GM11168 (cell line): ENCODE data around the gene TRPM2.

Experiments
- in situ Hi-C: fragments of 300-500 bp; cut with MboI; formaldehyde crosslinking; loops from one replicate; pipeline ENCODE4 v1.12.0; 2022; ENCODE audit warnings: low sequenced_read_pairs; ENCODE audit not compliant: unreplicated experiment

TRPM2 gene

DNA sequence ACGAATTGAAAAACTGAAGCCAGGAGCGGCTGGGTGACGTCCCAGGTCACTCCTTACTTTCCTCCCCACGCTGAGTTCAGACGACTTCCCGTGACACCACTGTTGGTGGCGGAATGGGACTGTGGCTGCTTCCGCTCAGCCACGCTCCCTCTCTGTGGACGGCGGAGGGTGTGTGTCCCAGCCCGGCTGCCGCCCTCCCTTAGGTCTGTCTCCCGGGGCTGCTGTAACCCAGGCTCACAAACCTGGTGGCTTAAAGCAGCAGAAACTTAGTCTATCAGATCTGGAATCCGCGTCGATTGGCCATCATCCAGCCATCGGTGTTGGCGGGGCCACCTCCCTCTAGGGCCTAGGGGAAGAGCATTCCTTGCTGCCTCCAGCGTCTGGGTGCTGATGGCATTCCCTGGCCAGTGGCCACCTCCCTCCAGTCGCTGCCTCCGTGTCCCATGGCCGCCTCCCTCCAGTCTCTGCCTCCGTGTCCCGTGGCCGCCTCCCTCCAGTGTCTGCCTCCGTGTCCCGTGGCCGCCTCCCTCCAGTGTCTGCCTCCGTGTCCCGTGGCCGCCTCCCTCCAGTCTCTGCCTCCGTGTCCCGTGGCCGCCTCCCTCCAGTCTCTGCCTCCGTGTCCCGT, 17.5 kb downstream of the TRPM2 start:
- in situ Hi-C loops, result no loop called here

GRCh38 chr21:44371596-44371995, 18.2 kb downstream of the TRPM2 start:
- in situ Hi-C loops, result no loop called here

DNA sequence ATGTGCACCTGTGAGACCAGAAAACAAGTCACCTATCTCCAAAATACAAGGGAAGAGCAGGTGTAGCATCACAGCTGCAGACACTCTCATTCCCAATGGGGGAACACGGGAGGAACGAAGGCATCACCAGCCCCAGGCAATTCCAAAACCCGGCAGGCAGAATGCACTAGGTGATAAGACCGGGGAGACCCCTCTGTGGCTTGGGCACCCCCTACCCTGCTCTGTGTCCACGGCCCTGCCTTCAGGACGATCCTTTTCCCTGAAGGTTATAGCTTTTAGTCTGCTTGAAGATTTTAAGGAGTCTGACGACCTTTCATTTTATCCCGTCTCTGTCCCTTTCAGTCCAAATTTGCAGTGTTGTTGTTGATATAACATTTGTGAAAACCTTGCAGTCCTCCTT, 19.2 kb downstream of the TRPM2 start:
- in situ Hi-C loops, result no loop called here

DNA sequence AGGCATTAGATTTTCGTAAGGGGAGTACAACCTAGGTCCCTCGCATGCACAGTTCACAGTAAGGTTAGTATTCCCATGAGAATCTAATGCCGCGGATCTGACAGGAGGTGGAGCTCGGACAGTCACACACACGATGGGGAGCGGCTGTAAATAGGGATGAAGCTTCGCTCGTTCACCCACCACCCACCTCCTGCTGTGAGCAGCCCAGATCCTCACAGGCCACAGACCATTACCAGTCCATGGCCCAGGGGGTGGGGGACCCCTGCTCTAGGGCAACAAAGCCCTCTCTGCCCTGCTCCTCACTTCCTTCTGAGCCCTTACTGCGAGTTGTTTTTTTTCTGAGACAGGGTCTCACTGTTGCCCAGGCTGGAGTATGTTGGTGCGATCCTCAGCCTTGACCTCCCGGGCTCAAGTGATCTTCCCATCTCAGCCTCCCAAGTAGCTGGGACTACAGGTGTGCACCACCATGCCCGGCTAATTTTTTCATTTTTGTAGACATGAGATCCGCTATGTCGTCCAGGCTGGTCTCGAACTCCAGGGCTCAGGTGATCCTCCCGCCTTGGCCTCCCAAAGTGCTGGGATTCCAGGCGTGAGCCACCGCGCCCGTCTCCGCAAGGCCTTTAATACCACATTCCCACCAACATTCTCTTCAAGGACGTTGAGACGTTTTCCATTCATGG, 21.3 kb downstream of the TRPM2 start:
- in situ Hi-C loops, result no loop called here

GRCh38 chr21:44375281-44375651, 21.8 kb downstream of the TRPM2 start:
- in situ Hi-C loops, result no loop called here

DNA sequence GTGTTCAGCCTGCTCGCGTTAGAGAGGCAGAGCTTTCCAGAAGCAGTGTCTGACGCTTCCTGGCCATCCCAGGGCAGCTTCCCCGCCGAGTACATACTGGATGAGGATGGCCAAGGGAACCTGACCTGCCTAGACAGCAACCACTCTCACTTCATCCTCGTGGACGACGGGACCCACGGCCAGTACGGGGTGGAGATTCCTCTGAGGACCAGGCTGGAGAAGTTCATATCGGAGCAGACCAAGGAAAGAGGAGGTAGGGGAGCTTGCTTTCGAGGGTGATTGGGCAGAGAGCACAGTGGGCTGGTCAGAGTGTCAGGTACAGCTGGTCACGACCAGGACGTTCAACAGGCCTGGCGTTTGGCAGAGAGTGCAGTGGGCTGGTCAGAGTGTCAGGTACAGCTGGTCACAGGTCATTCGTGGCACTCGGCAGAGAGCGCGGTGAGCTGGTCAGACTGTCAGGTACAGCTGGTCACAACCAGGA, 22.4 kb downstream of the TRPM2 start:
- in situ Hi-C loops, result no loop called here

- in situ Hi-C loops, result no loop called here
Measured at GRCh38 chr21:44376606-44377005, 23.2 kb downstream of the TRPM2 start.

DNA sequence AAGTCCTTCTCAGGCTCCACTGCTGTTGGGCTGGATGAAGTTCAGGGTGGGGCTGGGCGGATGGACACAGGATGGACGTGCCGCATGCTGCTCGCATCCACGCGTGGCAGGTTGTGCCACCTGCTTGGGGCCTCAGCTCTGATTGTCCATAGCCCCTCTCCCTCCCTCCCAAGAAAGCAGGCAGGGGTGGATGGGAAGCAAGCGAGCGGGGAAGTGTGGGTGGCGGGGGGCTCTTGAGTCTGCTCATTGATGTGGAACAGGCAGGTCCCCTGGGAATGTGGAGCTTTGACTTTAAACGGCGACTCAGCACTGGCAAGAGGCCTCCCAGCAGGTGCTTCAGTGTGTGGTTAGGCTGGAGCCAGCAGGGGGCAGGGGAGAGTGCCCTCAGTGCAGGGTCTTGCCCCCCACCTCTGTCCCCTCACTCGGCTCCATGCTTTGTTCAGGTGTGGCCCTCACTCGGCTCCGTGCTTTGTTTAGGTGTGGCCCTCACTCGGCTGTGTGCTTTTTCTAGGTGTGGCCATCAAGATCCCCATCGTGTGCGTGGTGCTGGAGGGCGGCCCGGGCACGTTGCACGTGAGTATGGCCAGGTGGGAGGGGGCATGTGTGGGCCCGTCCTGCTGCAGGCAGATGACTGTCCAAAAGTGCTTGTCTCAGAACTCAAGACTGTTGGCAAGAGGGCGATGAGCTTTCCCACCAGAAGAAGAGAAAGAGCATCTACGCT, 23.9 kb downstream of the TRPM2 start:
- in situ Hi-C loops, result no loop called here

DNA sequence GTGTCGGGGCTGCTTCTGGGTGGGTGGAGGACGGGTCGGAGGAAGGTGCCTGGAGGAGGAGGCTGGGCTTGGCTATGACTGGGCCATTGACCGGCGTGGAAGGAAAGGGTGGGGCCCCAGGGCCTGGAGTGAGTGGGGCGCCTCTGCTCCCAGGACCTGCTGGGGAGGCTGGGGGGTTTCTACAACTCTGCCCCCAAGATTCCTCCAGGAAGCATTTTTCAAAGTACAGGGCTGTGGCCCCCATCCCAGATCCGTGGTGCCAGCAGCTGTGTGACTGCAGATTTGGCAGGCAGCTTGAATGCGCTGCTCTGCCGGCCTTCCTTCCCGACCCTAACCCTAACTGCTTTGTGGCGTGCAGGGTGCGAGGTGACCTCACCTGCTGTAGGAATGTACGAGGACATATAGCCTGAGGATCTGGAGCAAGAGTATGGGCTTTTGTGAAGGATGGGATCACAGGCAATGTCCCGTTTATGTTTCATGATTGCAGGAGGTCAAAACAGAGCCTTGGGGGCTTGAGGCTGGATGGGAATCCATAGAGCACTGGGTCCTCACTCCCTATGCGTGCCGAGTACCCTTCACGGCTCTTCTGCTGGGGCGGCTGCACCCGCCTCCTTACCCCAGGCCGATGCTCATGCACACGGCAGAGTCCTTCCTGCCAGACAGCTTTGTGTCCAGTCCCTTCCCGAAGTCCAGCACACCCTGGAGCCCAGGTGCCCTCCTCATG, 24.7 kb downstream of the TRPM2 start:
- in situ Hi-C loops, result no loop called here

DNA sequence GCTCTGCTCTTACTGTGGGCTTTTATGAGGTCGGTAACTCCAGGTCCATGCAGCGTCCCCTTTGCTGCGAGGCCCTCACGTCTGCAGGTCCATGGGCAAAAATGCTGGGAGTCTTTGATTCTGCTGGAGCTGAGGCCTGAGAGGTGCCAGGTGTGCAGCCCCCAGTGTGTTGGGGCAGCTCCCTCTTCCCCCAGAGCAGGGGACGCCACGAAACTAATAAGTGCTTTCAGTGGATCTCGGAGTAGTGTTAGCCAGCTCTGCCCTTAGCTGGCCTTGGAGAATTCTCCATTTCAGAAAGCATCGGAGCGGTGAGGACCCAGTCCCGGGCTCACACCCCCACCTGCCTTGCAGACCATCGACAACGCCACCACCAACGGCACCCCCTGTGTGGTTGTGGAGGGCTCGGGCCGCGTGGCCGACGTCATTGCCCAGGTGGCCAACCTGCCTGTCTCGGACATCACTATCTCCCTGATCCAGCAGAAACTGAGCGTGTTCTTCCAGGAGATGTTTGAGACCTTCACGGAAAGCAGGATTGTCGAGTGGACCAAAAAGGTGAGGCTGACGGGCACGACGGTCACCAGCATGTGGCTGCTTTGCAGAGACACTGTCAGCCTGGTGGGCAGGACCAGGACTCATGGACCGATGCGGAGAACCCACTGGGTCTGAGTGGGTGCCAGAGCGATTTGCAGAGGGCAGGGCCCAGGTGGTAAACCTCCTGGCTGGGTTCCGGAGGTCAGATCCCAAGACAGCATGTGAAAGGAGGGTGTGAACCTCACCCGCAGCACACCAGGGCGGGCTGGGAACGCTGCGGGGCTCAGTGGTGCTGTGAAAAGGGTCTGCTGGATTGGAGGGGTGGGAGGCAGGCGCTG, 25.5 kb downstream of the TRPM2 start:
- in situ Hi-C loops, result no loop called here

- in situ Hi-C loops, result no loop called here
Measured at GRCh38 chr21:44379515-44379848, 26.1 kb downstream of the TRPM2 start.

- in situ Hi-C loops, result no loop called here
Measured at GRCh38 chr21:44379991-44380865, 26.8 kb downstream of the TRPM2 start.

GRCh38 chr21:44380876-44381275, 27.5 kb downstream of the TRPM2 start:
- in situ Hi-C loops, result no loop called here

DNA sequence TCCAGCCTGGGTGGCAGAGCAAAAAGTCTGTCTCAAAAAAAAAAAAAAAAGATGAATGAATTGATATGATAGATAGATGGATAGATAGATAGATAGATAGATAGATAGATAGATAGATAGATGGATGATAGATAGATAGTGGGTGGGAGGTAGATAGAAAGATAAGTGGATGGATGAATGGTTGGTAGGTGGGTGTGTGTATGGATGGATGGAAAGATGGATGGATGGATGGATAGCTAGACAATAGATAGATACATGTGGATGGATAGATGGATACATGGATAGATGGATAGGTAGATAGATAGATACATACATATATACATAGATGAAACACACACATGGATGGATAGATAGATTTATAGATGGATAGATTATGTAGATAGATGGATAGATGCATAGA, 28.5 kb downstream of the TRPM2 start:
- in situ Hi-C loops, result no loop called here

GRCh38 chr21:44382536-44382935, 29.1 kb downstream of the TRPM2 start:
- in situ Hi-C loops, result no loop called here

DNA sequence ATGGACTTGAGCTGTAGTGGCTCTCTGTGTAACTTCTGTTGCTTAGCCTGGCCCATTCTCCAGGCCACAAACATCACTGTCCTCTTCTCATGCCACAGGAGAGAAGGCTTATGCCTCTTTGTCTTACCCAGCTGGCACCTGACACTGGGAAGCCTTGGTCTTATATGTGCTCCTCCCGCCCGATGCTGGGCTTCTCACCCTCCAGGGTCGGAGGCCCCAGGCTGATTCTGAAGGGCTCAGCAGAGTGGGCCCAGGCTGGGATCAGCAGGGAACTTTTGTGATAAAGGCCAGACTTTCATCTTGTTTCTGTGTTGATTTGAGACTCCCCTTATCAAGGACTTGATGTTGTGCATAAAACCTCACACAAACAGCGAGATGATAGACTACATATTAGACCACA, 29.8 kb downstream of the TRPM2 start:
- in situ Hi-C loops, result no loop called here

DNA sequence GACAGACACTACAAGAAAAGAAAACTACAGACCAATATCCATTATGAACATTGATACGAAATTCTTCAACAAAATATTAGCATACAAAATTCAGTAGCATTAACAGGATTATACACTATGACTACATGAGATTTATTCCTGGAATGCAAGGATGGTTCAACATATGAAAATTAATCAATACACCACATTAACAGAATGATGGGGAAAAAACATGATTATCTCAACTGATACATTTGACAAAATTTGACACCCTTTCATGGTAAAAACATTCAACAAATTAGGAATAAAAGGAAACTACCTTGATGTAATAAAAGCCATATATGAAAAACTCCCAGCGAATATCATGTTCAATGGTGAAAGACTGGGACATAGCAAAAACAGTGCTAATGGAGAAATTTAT, 31.5 kb downstream of the TRPM2 start:
- in situ Hi-C loops, result no loop called here

- in situ Hi-C loops, result no loop called here
Measured at GRCh38 chr21:44389335-44389734, 35.9 kb downstream of the TRPM2 start.

GRCh38 chr21:44390886-44391285, 37.5 kb downstream of the TRPM2 start:
- in situ Hi-C loops, result no loop called here
